Ramos (cell line): ENCODE data around the gene RTL9.

Experiments
- in situ Hi-C: fragments of 300-500 bp; cut with MboI; formaldehyde crosslinking; loops from one replicate; pipeline ENCODE4 v1.14.3; 2022; ENCODE audit warnings: low sequenced_read_pairs; ENCODE audit not compliant: unreplicated experiment

Gene RTL9

DNA sequence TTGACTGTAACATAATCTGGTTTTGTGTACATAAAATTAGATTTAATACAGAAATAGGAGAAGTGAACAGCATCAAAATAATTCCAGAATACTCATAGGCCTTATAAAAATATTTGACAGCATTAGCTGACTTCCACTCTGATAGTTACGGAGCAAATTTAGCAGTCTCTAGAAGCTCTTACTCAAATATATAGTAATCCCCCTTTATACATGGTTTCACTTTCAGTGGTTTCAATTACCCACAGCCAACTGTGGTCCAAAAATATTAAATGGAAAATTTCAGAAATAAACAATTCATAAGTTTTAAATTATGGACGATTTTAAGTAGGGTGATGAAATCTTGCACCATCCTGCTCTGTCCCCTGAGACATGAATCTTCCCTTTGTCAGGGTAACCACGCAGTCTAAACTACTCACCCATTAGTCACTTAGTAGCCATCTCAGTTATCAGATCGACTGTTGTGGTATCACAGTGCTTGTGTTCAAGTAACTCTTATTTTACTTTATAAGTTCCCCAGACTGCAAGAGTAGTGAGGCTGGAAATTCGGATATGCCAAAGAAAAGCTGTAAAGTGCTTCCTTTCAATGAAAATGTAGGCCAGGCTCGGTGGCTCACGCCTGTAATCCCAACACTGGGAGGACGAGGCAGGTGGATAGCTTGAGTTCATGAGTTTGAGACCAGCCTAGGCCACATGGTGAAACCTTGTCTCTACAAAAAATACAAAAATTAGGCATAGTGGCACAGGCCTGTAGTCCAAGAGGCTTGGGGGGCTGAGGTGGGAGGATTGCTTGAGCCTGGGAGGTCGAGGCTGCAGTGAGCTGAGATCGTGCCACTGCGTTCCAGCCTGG is 17.2 kb upstream of the RTL9 start:
- in situ Hi-C loops, result no loop called here

DNA sequence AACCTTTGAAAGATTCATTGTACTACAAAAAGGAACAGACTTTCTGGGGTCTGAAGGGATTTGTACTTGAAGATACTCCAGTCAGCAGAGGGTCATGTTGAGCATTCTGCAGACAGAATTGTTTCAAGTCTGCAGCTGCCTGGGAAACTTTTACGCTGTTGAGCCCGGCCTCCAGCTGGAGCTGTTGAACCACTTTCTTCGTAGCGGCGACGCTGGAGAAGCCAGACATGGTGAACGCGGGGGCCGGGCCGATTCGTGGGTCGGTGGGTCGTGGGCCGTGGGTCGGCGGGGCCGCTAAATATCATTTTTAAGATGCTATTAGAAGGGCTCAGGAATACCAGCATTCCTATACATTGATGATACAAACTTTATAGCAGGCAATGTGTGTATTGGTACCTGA is 12.0 kb upstream of the RTL9 start:
- in situ Hi-C loops, result no loop called here

DNA sequence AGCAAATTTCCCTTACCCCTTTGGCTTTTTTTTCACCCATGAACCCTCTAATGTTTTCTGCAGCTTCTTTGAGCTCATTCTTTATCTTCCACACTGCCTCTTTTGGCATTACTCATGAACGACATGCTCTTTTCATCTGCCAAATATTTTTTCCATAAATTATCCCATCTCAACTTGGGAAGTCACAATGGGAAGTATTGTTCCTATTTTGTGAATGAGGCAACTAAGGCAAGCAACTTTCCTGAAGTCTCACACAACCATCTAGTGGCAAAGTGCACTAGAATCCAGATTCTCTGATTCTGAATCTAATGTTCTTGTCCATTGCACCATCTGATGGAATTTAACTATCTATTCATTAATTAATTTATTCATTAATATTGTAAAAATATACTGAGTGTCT is 625 bp downstream of the RTL9 start:
- in situ Hi-C loops, result no loop called here

DNA sequence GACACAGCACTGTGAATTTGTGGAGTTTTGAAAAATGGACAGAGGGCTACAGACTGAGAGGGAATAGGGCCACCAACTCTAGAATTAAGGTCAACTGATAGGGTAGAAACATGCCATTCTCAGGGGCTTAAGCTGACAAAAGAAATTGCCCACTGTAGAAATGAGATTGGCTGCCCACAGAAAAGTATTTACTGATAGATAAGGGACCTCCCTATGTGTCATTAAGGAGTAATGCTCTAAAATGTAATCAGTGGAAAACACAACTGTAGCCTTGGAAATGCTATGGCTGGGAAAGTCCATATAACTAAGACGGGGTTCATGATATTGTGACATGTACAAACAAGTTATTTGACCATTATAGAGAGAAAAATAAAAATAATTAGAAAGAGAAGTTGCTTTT is 4.6 kb downstream of the RTL9 start:
- in situ Hi-C loops, result no loop called here

DNA sequence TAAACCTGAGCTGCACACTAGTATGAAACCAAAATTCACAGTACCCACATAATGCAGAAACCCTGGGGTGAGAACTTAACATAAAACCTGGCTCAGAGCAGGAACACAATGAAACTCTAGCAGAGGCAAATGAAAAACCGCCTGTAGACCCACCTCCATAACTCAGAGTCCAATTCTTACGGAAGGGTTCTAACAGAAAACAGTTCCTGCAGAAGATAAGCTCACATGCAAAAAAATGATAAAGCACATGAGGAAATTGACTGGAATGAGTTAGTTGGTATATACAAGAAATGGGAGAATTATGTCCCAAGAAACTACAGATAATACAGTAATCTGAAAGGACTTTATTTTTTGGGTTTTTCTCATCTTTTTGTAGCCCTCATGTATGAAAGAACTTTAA is 14.7 kb downstream of the RTL9 start:
- in situ Hi-C loops, result no loop called here

DNA sequence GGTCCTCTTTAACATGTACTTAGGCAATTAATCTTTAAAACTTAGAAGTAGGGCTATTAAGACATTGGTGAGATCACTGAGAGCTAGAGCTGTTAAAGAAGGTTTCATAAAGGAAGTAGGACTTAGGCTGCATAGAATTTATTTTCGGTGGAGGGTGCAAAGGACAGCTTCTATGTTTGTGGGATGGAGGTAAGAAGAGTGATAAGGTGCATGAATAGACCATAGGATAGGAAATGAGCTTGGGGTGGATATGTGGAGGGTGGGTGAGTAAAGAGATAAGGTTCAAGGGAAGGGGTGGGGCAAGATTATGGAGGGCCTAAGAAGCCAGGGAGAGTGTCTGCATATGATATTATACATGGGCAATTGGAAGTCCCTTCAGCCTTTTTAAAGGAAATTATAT is 15.9 kb downstream of the RTL9 start:
- in situ Hi-C loops, result no loop called here

DNA sequence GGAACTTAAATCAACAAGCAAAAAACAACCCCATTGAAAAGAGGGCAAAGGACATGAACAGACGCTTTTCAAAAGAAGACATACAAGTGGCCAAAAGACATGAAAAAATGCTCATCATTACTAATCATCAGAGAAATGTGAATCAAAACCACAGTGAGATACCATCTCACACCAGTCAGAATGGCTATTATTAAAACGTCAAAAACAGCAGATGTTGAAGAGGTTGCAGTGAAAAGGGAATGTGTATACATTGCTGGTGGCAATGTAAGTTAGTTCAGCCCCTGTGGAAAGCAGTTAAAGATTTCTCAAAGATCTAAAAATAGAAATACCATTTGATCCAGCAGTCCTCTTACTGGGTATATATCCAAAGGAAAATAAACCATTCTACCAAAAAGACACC is 22.6 kb downstream of the RTL9 start:
- in situ Hi-C loops, result no loop called here

DNA sequence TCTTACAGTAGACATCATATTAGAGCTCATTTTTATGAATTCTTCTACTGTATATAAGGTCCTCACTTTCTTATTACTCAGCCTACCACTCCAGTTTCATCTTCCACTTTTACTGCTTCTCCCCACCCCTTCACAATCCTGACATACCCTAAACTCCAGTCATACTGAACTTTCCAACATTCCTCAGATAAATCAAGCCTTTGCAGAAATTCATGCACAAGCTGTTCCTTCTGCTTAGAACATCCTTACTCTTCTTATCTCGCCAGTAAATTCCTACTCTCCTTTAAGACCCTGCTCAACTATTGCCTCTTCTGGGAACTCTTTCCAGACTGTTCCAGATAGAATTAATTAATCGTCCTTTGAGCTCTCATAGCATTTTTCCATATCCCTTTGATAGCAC is 24.8 kb downstream of the RTL9 start:
- in situ Hi-C loops, result no loop called here

DNA sequence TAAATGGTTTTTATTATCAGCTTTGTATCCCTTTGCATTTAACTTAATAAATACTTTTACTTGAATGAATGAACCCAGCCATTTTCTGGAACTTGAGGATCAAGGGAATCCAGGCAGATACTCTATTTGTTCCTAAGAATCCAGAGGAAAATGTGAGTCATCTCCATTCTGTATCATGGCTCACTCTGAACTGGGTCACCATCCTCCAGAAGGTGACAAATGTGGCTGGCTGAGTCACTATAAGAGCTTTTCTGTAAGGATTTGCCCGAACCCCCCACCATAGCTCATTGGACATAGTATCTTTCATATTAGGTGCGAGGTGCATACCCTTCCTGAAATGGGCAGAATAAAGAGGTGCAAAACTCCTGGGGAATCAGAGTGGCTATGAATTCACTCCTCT is 25.8 kb downstream of the RTL9 start:
- in situ Hi-C loops, result no loop called here

DNA sequence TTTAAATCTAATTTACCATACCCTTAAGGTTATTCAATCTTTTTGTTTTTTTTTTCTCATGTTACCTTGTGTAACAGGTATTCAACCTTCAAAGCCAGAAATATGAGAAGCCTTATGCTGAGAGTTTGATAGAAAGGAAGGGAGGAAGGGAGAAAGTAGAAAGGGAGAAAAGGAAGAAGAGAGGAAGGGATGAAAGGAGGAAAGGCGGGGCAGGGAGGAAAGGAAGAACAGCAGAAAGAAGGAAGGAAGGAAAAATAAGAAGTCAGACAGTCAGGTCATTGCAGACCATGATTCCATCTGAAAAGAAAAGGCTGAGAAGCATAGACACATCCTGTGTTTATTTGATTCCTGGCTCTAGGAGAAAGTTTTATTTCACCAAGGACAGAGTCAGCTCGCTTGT is 30.9 kb downstream of the RTL9 start:
- in situ Hi-C loops, result no loop called here

DNA sequence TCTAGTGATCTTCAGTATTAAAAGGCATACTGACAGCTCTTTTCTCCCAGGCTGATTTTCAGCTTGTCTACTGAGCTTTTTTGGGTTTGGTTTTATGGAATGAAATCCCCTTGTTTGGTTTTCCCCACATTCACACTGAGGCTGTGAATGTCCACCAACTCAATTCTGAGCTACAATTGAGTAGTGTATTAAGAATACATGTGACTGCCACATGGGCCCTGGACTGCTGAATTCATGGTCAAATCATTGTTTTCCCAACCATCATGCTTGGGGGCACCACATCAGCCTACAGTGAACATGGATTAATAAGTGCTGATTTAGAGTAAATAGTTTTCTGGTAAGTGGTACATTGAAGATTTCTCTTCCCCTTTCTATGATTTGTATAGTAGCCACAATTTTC is 32.4 kb downstream of the RTL9 start:
- in situ Hi-C loops, result no loop called here

DNA sequence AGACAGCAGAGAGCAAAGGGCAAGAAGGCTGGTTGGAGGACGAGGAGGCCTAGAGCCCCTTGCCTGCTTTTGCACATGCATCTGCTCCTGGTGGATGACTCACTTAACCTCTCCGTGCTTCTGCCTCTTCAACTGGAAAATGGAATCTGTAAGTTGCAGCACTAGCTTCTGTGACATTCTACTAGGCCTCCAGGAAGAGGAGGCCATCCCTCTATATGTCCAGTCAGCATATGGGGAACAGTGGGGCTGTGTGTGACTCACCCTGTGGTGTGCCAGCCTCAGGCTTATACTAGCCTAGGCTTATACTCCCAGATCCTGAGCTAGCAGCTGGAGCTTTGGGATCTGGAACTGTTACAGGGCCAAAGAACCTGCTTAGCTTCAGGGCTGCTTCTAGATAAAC is 36.0 kb downstream of the RTL9 start:
- in situ Hi-C loops, result no loop called here

DNA sequence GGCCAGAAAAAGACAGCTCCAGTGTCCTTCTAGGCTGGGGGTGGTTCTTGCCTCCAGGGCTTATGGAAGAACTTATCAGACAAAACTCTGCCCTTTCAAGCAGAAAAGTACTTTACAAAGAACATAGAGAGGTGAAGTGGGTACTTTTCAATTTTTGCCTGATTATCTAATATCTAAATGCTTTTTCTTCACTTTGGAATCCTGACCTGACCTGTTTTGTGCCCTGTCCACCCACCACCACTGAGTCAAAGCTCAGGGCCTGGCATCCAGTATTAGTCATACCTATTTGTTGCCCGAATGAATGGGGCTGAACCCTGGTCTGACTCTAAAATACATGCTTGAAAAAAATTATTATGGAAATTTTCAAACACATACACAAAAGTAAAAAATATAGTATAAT is 37.2 kb downstream of the RTL9 start:
- in situ Hi-C loops, result no loop called here

DNA sequence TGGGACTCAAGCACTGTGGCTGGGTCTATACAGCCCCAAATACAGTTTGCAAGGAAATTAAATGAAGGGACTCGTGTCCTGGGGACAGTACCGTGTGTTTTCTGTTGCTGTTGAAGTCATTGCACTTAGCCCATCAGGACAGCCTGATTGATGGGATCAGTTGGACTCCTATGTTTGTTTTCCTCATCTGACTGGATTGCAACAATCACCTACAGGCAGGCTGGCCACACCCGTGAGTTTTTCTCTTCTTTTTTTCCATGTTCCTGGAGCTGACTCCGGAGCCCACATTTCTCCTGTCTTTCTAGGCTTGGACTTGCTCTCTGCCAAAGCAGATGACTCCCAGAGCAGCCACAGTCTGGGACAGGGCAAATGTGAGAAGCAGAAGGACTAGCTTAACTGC is 38.1 kb downstream of the RTL9 start:
- in situ Hi-C loops, result no loop called here

DNA sequence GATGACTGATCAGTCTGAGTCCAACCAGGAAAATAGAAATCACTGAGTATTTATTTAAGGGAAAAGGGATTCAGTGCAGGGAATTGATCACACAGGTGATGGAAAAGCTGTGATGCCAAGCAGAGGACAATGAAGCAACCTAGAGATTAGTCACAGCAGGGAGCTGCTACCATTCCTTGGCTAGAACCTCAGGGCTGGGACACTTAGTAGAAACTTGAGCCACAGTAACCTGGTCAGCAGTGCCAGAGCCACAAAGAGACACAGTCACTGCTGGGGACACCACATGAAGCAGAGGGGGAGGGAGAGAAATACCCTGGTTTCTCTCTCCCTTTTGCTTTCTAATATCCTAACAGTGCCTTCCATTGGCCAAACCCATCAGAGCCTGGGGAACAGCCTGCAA is 38.7 kb downstream of the RTL9 start:
- in situ Hi-C loops, result no loop called here

DNA sequence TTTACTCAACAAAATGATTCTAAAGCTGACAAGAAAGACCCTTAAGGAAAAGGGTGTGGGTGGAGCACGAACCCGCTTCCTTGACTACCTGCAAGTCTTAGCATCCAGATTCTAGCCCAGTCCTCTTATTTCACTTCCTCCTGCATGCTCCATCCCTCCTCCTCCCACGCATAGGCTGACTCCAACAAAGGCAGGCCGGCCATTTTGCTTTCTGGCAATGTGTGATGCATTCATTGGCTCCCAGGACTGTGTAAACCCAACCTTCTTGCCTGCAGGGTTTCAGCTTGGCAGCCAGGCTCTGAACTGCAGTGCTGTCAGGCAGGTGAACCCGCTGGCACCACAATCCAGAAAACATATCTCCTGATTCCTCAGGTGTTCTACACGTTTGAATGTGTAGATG is 39.3 kb downstream of the RTL9 start:
- in situ Hi-C loops, result no loop called here

DNA sequence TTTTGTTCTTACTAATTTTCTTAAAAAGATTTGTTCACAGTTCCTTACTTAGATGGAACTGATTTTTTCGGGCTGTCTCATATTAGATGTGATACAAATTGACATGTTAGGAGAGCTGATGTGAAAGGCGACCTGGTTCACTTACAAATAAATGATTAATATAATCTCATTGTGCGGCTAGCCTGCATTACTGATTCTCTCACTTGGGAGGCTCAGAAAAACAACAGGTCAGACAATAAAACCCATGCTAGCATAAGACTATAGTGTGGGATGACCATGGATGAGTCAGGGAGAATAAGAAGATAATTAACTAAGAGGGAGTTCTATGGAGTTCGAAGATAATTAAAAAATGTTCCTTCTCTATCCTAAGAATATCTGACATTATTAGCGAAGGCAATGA is 40.8 kb downstream of the RTL9 start:
- in situ Hi-C loops, result no loop called here

DNA sequence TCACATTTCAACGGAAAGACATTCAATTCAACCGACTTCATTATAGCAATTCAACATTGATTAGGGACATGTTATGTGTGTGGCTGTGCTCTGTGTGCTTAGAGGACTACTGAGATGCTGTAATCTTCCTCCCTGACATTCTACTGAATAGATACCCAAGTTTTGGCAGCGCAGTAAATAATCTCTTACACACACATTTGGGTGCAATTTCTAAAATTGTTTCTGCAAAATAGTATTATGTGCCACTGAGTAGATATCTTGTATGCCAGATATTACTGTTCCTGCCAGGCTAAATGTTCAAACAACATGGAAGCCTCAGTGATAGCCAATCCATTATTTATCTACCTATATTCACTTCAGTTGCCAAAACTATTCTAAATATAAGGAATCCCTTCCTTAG is 41.3 kb downstream of the RTL9 start:
- in situ Hi-C loops, result no loop called here

DNA sequence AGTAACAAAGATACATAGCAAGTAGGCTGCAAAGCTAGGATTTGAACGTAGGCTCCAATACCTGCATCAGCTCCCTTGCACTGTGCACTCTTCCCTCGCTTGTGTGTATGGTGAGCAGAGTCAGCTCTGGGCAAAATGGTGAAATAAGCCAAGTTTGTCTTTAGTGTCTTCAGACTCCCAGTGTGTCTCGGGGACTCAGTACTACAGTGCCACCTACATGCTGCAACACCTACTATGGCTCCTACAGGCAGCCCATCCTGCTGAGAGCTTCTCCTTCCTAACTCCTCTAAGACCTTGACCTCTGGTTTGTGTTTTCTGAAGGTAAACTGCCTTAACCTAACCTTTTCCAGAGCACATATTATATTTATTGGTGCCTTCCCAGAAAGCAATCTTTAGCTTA is 42.5 kb downstream of the RTL9 start:
- in situ Hi-C loops, result no loop called here

DNA sequence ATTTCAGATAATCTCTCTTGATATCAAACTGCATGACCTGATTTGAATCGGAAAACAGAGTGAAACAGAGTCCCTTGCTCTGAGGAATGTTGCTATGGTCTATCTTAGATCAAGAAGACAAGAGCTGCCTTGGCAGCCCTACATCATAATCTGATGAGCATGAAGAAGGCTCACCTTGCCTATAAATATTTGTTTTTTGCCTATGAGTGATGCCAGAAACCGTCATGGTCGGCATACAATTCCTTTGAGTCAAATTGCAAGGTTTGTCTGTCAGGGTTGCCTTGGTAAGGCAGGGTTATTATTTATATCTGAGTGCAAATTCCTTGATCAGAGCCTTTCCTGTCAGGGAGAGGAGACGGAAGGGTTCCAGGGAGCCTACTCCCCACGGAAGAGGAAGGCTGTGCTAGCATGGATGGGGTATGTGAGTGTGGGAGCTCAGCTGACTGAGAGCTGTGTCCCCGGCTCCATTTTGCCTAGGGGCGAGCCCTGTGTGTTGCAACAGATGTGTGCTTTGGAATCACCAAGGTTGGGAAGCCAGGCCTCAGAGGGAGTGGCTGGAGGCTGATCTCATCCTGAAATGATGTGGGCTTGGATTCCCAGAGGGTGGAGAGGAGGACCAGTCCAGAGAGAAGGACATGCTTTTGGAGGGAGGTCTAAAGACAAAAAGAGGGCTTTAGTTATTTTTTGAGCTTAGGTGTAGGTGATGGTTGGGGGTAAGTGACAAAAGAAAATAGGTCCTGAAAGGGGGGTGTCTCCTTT is 43.6 kb downstream of the RTL9 start:
- in situ Hi-C loops, result no loop called here

DNA sequence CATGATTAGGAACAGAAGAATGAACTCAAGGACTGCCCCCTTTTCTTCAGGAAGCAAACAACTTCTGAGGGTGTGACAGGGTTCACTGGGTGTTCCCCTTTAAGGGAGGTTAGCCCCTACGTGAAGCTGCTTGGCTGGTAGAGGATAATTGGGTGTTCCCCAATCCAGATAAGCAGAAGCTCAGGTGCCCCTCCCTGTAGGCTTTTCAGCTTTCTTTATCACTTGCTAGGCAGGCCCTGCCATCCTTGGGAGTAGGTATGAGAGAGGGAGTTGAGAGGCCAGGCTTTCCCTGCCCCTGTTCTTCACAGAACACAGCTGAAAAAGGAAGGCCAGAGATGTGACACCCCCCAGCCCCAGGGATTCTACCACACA is 44.2 kb downstream of the RTL9 start:
- in situ Hi-C loops, result no loop called here
